Urothelium cell line (cell line): Measurements from ENCODE around the gene TBC1D25.

Source experiments
- DNase-seq: peaks from one replicate; pipeline ENCODE4 v3.0.0; 2011; ENCODE audit warnings: low spot score, mixed read lengths
- FAIRE-seq: peaks from 2 replicates; lab custom pipeline; 2011; peaks lifted over from hg19 to GRCh38; lab: Jason Lieb, UNC

Gene TBC1D25

DNA sequence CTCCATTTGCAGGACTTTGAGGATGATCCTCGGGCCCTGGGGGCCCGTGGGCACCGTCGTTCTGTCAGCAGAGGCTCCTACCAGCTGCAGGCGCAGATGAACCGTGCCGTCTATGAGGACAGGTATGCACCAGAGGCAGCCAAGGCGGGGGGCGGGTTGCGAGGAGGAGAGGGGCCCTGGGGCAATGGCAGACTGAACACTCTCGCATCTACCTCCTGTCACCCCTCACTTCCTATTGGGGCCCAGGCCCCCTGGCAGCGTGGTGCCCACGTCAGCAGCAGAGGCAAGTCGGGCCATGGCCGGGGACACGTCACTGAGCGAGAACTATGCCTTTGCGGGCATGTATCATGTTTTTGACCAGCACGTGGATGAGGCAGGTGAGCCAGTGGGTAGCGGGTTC lies 59.8 kb downstream of the TBC1D25 start:
- FAIRE-seq: no peak
- DNase-seq: no peak

DNA sequence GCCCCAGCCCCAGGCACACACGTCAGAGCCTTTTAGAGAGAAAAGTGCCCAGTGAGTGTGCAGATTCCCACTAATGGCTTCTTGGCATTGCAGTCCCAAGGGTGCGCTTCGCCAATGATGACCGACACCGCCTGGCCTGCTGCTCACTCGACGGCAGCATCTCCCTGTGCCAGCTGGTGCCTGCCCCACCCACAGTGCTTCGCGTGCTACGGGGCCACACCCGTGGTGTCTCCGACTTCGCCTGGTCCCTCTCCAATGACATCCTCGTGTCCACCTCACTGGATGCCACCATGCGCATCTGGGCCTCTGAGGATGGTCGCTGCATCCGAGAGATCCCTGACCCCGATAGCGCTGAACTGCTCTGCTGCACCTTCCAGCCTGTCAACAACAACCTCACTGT lies 60.7 kb downstream of the TBC1D25 start:
- no peak for FAIRE-seq
- DNase-seq: no peak

DNA sequence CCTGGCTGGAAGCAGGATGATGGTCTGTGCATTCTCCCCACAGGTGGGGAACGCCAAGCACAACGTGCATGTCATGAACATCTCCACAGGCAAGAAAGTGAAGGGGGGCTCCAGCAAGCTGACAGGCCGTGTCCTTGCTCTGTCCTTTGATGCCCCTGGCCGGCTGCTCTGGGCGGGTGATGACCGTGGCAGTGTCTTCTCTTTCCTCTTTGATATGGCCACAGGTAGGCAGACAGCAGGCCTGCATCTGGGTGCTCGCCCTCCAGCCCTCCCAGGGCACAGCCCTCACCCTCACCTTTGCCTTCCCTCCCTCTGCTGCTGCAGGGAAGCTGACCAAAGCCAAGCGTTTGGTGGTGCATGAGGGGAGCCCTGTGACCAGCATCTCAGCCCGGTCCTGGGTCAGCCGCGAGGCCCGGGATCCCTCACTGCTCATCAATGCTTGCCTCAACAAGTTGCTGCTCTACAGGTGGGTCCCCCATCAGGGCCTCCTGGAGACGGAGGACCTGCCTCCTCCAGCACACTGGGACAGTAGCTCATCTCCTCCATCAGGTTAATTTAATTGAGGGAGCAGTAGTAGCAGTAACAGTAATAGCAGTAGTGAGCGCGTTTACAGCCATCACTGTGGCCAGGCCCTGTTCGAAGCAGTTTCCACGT lies 62.4 kb downstream of the TBC1D25 start:
- DNase-seq (no peak), FAIRE-seq (no peak)

DNA sequence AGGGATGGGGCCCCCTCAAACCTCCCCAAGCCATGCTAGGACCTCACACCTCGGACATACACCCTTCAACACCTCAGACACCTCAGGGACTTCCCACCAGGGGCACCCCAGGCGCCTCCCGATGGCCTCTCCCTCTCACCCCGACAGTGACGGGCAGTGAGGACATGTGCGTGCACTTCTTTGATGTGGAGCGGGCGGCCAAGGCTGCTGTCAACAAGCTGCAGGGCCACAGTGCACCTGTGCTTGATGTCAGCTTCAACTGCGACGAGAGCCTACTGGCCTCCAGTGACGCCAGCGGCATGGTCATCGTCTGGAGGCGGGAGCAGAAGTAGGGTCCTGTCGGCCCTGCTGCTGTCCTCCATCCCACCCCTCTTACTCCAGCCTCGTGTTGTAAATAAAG lies 65.2 kb downstream of the TBC1D25 start:
- DNase-seq: no peak
- no peak for FAIRE-seq

DNA sequence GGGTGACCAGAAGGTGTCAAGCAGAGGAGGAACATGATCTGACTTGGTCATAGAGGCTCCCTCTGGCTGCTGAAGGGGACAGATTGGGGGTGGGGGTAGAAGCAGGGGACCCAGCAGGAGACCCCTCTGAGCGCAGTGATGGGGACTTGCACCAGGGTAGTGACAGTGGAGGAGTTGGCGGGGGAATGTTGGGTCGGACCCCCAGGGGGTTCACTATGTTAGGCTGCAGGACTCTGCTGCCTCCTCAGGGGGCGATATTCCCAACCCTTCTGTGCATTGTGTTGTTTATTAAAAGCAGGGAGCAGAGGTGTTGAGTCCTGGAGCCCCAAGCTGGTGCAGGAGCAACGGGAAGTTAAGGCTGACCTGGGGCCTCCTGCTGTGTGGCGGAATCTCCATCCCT lies 66.6 kb downstream of the TBC1D25 start:
- DNase-seq (no peak), FAIRE-seq (no peak)

DNA sequence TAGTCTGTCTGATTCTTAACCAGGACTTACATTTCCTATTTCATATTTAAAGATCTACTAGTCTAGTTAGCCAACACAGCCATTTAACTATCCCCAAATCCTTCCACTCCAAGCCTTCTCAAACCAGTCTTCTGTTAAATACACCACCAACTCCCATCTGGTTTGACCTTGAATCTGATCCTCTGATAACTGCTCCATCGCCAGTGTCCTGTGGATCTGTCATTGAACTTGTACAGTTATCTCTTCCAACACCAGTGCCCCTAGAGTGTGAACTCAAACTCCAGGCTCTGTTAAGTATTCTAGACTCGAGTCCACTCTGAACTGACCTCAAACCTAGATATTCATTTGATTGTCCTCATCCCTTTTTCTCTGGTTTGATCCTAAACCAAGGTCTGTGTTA lies 72.2 kb downstream of the TBC1D25 start:
- no peak for FAIRE-seq

More for the DNA sequence above, 72.2 kb downstream of the TBC1D25 start:
- DNase-seq: no peak
